ENCODE results near the gene AKR1B1. TPM values are rescaled to one million over a fixed set of nuclear protein-coding genes. Genes with fewer than 3 reads are reported as not detected.
A peak's percentile ranks its signal among the peaks of the same experiment; 100 is the strongest.

AKR1B1 gene
- total RNA-seq, 3 donors from 2014 or later (not counting 1 experiment from before 2014, with no cell fraction given) = 68.4 to 106 (median 85.1) TPM

- no peaks in the 10 kb centered on the region for H3K36me3 Mint-ChIP-seq
- no peak for TF ChIP-seq CTCF (IDR thresholded peaks at IDR 0.05)
- H3K4me3 ChIP-seq (ENCODE audit: low read length) = no peak overlapping the region
- ATAC-seq (no peak), DNase-seq (no peak)
- peaks cover 41% of the 10 kb centered on the region in 2 donors for H3K4me1 Mint-ChIP-seq
- intact Hi-C loops (cut with micrococcal nuclease) = no loop called here
- H3K27me3 Mint-ChIP-seq (ENCODE audit: low read depth in 2 of 2) = no peaks in the 10 kb centered on the region
- 100% methylated on average over 4 of the region's 5 CpGs for WGBS (ENCODE audit: insufficient coverage)
- no peaks in the 10 kb centered on the region for H3K27me3 ChIP-seq (ENCODE audit: control insufficient read depth, insufficient read depth, low read length)
- peaks cover 15% of the 10 kb centered on the region for H3K4me1 ChIP-seq (ENCODE audit: control insufficient read depth, insufficient read depth, low read length)
- peaks cover 24% of the 10 kb centered on the region for H3K36me3 ChIP-seq (ENCODE audit: control insufficient read depth, insufficient read depth, low read length)
- H3K27ac ChIP-seq (ENCODE audit: low read length) = no peak overlapping the region
- H3K4me3 Mint-ChIP-seq = no peak overlapping the region
- H3K9me3 ChIP-seq (ENCODE audit: control insufficient read depth, insufficient read depth, low read length) = no peaks in the 10 kb centered on the region
- H3K27ac Mint-ChIP-seq = peak overlapping the region in 1 of 2 donors; percentile 74
- H3K9me3 Mint-ChIP-seq = no peaks in the 10 kb centered on the region
These were observed 5.4 kb downstream of the AKR1B1 start for GRCh38 chr7:134453518-134453917.

- no peaks in the 10 kb centered on the region for H3K36me3 Mint-ChIP-seq
- intact Hi-C loops (cut with micrococcal nuclease) = no loop called here
These were observed 5.9 kb downstream of the AKR1B1 start for GRCh38 chr7:134452991-134453473.

GRCh38 chr7:134452419-134452838 is 6.5 kb downstream of the AKR1B1 start:
- Histone ChIP-seq H3K4me3 (ENCODE audit: low read length) (no peak overlapping the region), H3K27ac (ENCODE audit: low read length) (no peak overlapping the region), H3K27me3 (ENCODE audit: control insufficient read depth, insufficient read depth, low read length) (no peaks in the 10 kb centered on the region), H3K9me3 (ENCODE audit: control insufficient read depth, insufficient read depth, low read length) (no peaks in the 10 kb centered on the region), H3K4me1 (ENCODE audit: control insufficient read depth, insufficient read depth, low read length) (peaks cover 4% of the 10 kb centered on the region), H3K36me3 (ENCODE audit: control insufficient read depth, insufficient read depth, low read length) (peaks cover 35% of the 10 kb centered on the region)
- Mint-ChIP-seq H3K27me3 (ENCODE audit: low read depth in 2 of 2) (no peaks in the 10 kb centered on the region), H3K36me3 (no peaks in the 10 kb centered on the region), H3K4me3 (no peak overlapping the region), H3K4me1 (peaks cover 30 to 32% of the 10 kb centered on the region in 2 donors), H3K27ac (no peak overlapping the region), H3K9me3 (no peaks in the 10 kb centered on the region)
- DNase-seq = no peak
- no peak for ATAC-seq
- intact Hi-C loops (cut with micrococcal nuclease) = no loop called here
- no peak for TF ChIP-seq CTCF (IDR thresholded peaks at IDR 0.05)
- 95% methylated on average over 5 of the region's 5 CpGs for WGBS (ENCODE audit: insufficient coverage)

More at GRCh38 chr7:134452991-134453473, 5.9 kb downstream of the AKR1B1 start:
- Histone ChIP-seq H3K4me3 (ENCODE audit: low read length) (no peak overlapping the region), H3K27ac (ENCODE audit: low read length) (no peak overlapping the region), H3K4me1 (ENCODE audit: control insufficient read depth, insufficient read depth, low read length) (peaks cover 11% of the 10 kb centered on the region), H3K27me3 (ENCODE audit: control insufficient read depth, insufficient read depth, low read length) (no peaks in the 10 kb centered on the region), H3K9me3 (ENCODE audit: control insufficient read depth, insufficient read depth, low read length) (no peaks in the 10 kb centered on the region), H3K36me3 (ENCODE audit: control insufficient read depth, insufficient read depth, low read length) (peaks cover 29% of the 10 kb centered on the region)
- H3K27me3 Mint-ChIP-seq (ENCODE audit: low read depth in 2 of 2) = no peaks in the 10 kb centered on the region
- H3K4me1 Mint-ChIP-seq = peaks cover 36 to 38% of the 10 kb centered on the region in 2 donors
- no peaks in the 10 kb centered on the region for H3K9me3 Mint-ChIP-seq
- ATAC-seq (no peak), DNase-seq (no peak)
- no peak for TF ChIP-seq CTCF (IDR thresholded peaks at IDR 0.05)
- 93% methylated on average over 7 of the region's 7 CpGs for WGBS (ENCODE audit: insufficient coverage)
- H3K27ac Mint-ChIP-seq = peak overlapping the region in 1 of 2 donors; percentile 74
- no peak overlapping the region for H3K4me3 Mint-ChIP-seq

GRCh38 chr7:134451656-134452055 is 7.2 kb downstream of the AKR1B1 start:
- Histone ChIP-seq H3K9me3 (ENCODE audit: control insufficient read depth, insufficient read depth, low read length) (no peaks in the 10 kb centered on the region), H3K27me3 (ENCODE audit: control insufficient read depth, insufficient read depth, low read length) (no peaks in the 10 kb centered on the region), H3K4me1 (ENCODE audit: control insufficient read depth, insufficient read depth, low read length) (peaks cover 4% of the 10 kb centered on the region), H3K4me3 (ENCODE audit: low read length) (no peak overlapping the region), H3K27ac (ENCODE audit: low read length) (no peak overlapping the region), H3K36me3 (ENCODE audit: control insufficient read depth, insufficient read depth, low read length) (peaks cover 43% of the 10 kb centered on the region)
- Mint-ChIP-seq H3K4me3 (no peak overlapping the region), H3K27me3 (ENCODE audit: low read depth in 2 of 2) (no peaks in the 10 kb centered on the region), H3K9me3 (no peaks in the 10 kb centered on the region), H3K4me1 (peaks cover 28 to 29% of the 10 kb centered on the region in 2 donors), H3K36me3 (no peaks in the 10 kb centered on the region), H3K27ac (no peak overlapping the region)
- ATAC-seq = no peak
- no peak for TF ChIP-seq CTCF (IDR thresholded peaks at IDR 0.05)
- 80% methylated on average over 11 of the region's 11 CpGs for WGBS (ENCODE audit: insufficient coverage)
- no peak for DNase-seq
- intact Hi-C loops (cut with micrococcal nuclease) = no loop called here

Measured in natural killer cell (primary cell).